Body of pancreas (tissue), 4 donors: ENCODE results near the gene RASGRF2. TPM values are rescaled to one million over a fixed set of nuclear protein-coding genes. Genes with fewer than 3 reads are reported as not detected.

Experiments
- ATAC-seq: fragments of 150-250 bp; one replicate; pipeline ENCODE4 v1.9.1; 2016
- DNase-seq, 4 donors: peaks; one replicate each; pipeline ENCODE4 v3.0.0-alpha.2; 2019
- H3K27ac ChIP-seq, 4 donors: fragments of 200-600 bp; sonication (generic); 1 replicate in 3 of 4; 2 replicates in 1 of 4; pipeline versions ENCODE4 v1.5.1 to v1.6.1; 2016 to 2019; ENCODE audit warnings: mild to moderate bottlenecking in 1 of 4, mixed read lengths in 1 of 4, moderate library complexity in 1 of 4
- H3K27me3 ChIP-seq, 2 donors: fragments of 200-600 bp; sonication (generic); one replicate each; pipeline ENCODE4 v1.6.0; 2016; ENCODE audit warnings: mild to moderate bottlenecking in 1 of 2
- H3K36me3 ChIP-seq, 2 donors: fragments of 200-600 bp; sonication (generic); replicated peaks in 1 of 2; 2 replicates each; pipeline ENCODE4 v1.5.1; 2016; ENCODE audit warnings: low read depth in 2 of 2; ENCODE audit not compliant: insufficient read depth in 1 of 2
- H3K4me1 ChIP-seq: fragments of 200-600 bp; sonication (generic); one replicate; pipeline ENCODE4 v1.6.0; 2016
- H3K4me3 ChIP-seq, 2 donors: fragments of 200-600 bp; sonication (generic); 1 replicate in 1 of 2; 2 replicates in 1 of 2; pipeline ENCODE4 v1.5.1; 2016 to 2019
- H3K9me3 ChIP-seq, 3 donors: fragments of 200-600 bp; sonication (generic); 1 replicate in 2 of 3; 2 replicates in 1 of 3; pipeline ENCODE4 v1.5.1; 2016
- POLR2A ChIP-seq, 3 donors: fragments of 450-650 bp; IDR thresholded peaks; one replicate each; pipeline ENCODE4 v1.6.1; 2016; ENCODE audit warnings: antibody characterized with exemption in 3 of 3, mild to moderate bottlenecking in 2 of 3
- WGBS, 2 donors: methylation state at CpG; one replicate each; pipeline ENCODE4 v1.1.5; 2017; 5-methylcytosine and 5-hydroxymethylcytosine counted together
- intact Hi-C: fragments of 100-400 bp; cut with DNase I; formaldehyde crosslinking; loops from one replicate; pipeline ENCODE4 v1.15.1; 2023
- total RNA-seq, 2 donors: library from RNA; depleted of rRNA; stranded (reverse); fragments of >200 nt; gene quantifications; one replicate each; pipeline ENCODE4 v1.1.0, GENCODE V29; 2016
- TF ChIP-seq, protein P1 (sequence below), 7 experiments: fragments of 450-650 bp in 4 of 7; fragments of 200-600 bp in 3 of 7; sonication (generic) in 3 of 7; IDR thresholded peaks; one replicate each; pipeline ENCODE4 v1.5.1; 2016 to 2019; ENCODE audit warnings: antibody characterized with exemption in 7 of 7

Gene RASGRF2
- total RNA-seq, 2 donors from 2014 or later, result 1.6 to 3.6 TPM

DNA sequence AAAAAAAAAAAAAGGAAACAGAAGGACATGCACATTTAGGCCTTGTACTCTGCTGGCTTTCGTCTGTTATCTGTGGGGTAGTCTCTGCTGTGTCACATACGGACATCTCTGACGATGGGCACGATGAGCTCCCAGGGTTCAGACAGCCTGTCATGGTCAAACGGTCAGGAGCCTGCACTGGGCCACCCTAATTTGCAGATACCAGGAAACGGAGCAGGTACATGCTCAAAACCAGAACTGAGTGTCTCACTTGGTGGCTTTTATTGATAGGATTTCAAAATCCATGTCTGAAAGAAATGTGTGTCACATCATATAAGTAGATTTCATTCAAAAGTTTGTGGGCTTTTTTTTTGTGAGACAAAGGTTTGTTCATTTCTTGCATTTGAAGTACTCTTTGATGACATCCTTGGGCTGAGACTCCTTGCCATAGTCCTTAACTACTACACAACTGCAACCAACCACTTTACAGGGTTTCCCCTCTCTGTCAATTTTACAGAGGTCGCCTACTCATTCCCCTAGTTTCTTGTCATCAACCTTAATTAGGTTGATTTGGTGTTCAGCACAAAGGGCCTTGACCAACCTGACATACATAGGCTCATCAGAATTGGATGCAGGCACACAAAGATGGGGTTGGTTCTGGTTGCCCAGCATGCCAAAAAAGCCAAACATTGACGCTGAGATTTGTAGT lies 281.9 kb downstream of the RASGRF2 start:
- H3K4me3 ChIP-seq, result no peak overlapping the region
- DNase-seq, result no peak
- intact Hi-C loops, result no loop called here
- TF ChIP-seq POLR2A (IDR thresholded peaks at IDR 0.05), result no peak
- TF ChIP-seq, protein P1, sequence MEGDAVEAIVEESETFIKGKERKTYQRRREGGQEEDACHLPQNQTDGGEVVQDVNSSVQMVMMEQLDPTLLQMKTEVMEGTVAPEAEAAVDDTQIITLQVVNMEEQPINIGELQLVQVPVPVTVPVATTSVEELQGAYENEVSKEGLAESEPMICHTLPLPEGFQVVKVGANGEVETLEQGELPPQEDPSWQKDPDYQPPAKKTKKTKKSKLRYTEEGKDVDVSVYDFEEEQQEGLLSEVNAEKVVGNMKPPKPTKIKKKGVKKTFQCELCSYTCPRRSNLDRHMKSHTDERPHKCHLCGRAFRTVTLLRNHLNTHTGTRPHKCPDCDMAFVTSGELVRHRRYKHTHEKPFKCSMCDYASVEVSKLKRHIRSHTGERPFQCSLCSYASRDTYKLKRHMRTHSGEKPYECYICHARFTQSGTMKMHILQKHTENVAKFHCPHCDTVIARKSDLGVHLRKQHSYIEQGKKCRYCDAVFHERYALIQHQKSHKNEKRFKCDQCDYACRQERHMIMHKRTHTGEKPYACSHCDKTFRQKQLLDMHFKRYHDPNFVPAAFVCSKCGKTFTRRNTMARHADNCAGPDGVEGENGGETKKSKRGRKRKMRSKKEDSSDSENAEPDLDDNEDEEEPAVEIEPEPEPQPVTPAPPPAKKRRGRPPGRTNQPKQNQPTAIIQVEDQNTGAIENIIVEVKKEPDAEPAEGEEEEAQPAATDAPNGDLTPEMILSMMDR (IDR thresholded peaks at IDR 0.05), result no peak
- H3K9me3 ChIP-seq, result no peaks in the 10 kb centered on the region
- 80% methylated on average over 8 of the region's 8 CpGs for WGBS, 2 donors
- H3K27ac ChIP-seq, result peak overlapping the region in 1 of 4 donors; percentile 1
- H3K27me3 ChIP-seq, result no peaks in the 10 kb centered on the region
- ATAC-seq, result no peak
- peaks cover 17% of the 10 kb centered on the region for H3K4me1 ChIP-seq
- no peaks in the 10 kb centered on the region for H3K36me3 ChIP-seq

DNA sequence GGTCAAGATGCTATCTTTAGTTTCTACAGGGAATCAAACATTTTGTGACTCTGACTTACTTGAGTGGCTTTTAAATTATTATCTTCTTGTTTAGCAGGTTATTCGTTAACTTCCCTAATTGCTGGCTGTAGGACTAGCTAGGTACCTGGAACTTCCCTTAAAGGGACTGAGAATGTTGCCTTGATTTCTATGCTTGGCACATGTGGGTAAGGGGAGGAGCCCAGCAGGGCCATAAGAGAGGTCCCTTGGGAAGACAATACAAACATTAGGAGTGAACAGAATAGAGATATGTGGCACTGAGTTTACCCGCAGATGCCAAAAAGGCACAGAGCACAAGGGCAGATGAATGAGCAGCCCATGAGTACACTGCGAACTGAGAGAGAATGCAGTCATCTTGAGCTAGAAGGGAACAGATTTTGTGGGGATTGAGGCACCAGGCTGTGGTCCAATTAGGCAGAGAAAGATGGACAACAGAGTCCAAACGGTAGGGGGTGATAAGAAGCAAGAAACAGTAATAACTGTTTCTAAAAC lies 282.8 kb downstream of the RASGRF2 start:
- Histone ChIP-seq H3K27ac (peak overlapping the region in 2 of 4 donors; percentile 1 to 10), H3K4me3 (no peak overlapping the region), H3K9me3 (no peaks in the 10 kb centered on the region), H3K4me1 (peaks cover 21% of the 10 kb centered on the region), H3K36me3 (no peaks in the 10 kb centered on the region), H3K27me3 (no peaks in the 10 kb centered on the region)
- no peak for DNase-seq
- intact Hi-C loops, result no loop called here
- ATAC-seq, result peak; percentile 61
- TF ChIP-seq POLR2A (IDR thresholded peaks at IDR 0.05), result no peak
- TF ChIP-seq, protein P1 (IDR thresholded peaks at IDR 0.05), result no peak
- 56 to 57% methylated on average over 4 of the region's 4 CpGs for WGBS, 2 donors

DNA sequence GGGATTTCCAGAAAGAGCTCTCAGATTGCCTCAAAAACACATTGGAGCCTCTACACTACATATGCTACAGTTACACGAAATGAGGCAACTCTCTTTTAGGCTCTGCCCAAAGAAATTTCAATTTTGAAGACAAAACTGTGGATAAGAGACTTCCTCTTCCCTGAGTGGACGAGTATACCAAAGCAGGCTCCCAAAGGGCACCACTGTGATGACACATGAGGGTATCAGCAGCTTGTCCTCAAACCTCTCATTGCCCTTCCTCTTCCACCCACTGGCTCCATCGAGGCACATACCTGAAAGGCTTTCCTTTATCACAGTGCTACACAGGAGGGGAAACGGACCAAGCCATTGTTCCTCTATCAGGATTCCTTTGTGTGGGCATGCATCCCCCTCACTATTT lies 284.3 kb downstream of the RASGRF2 start:
- 81 to 82% methylated on average over 4 of the region's 4 CpGs for WGBS, 2 donors
- intact Hi-C loops, result no loop called here

DNA sequence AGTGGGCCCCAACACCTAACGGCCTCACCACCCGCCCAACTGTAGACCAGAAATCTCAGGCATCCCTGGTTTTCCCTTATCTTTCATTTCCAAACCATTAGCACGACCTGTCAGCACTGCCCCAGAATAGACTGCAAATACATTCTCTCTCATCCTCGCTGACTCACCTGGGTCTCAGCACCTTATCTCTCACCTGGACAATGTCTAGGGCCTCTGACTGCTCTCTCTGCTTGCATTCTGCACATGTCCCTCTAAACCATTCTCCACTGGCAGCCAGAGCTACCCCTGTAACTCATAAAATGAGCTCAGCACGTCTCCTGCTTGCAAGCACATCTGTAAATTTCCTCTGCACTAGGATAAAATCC lies 285.7 kb downstream of the RASGRF2 start:
- 78 to 91% methylated on average over 5 of the region's 5 CpGs for WGBS, 2 donors
- DNase-seq, result no peak
- no peaks in the 10 kb centered on the region for H3K36me3 ChIP-seq
- no peak for ATAC-seq
- H3K9me3 ChIP-seq, result no peaks in the 10 kb centered on the region
- intact Hi-C loops, result no loop called here
- H3K27ac ChIP-seq, result no peak overlapping the region
- no peaks in the 10 kb centered on the region for H3K27me3 ChIP-seq
- H3K4me1 ChIP-seq, result peaks cover 21% of the 10 kb centered on the region
- H3K4me3 ChIP-seq, result no peak overlapping the region
- no peak for TF ChIP-seq POLR2A (IDR thresholded peaks at IDR 0.05)
- TF ChIP-seq, protein P1 (IDR thresholded peaks at IDR 0.05), result no peak

More for the DNA sequence above, 284.3 kb downstream of the RASGRF2 start:
- ATAC-seq (no peak), DNase-seq (no peak)
- no peaks in the 10 kb centered on the region for H3K36me3 ChIP-seq
- TF ChIP-seq POLR2A (IDR thresholded peaks at IDR 0.05), result no peak
- TF ChIP-seq, protein P1 (IDR thresholded peaks at IDR 0.05), result no peak
- H3K4me1 ChIP-seq, result peaks cover 21% of the 10 kb centered on the region
- no peak overlapping the region for H3K27ac ChIP-seq
- H3K4me3 ChIP-seq, result no peak overlapping the region
- no peaks in the 10 kb centered on the region for H3K9me3 ChIP-seq
- no peaks in the 10 kb centered on the region for H3K27me3 ChIP-seq

DNA sequence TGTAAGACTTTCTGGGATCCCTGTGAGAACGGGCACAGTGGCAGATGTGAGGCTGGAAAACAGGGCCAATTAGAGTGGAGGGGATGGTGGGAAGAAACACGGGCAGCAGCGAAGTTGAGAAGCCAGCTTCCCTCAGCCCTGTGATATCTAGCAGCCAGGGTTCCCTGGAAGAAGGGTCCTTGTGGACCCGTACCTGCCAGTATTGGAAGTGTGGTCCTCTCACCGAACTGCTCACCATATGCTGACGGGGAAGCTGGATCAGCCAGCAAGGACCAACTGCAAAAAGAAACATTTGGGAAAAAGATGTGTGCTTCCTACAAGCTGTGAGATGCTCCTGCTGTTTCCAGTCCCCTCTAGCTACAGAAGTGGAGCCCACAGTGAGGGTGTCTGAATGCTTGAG lies 286.5 kb downstream of the RASGRF2 start:
- DNase-seq (no peak), ATAC-seq (no peak)
- TF ChIP-seq, protein P1 (IDR thresholded peaks at IDR 0.05), result no peak
- TF ChIP-seq POLR2A (IDR thresholded peaks at IDR 0.05), result no peak
- H3K4me3 ChIP-seq, result no peak overlapping the region
- peaks cover 21% of the 10 kb centered on the region for H3K4me1 ChIP-seq
- intact Hi-C loops, result no loop called here
- no peaks in the 10 kb centered on the region for H3K27me3 ChIP-seq
- WGBS, 2 donors, result 94 to 96% methylated on average over 6 of the region's 6 CpGs
- H3K9me3 ChIP-seq, result no peaks in the 10 kb centered on the region
- H3K36me3 ChIP-seq, result no peaks in the 10 kb centered on the region
- peak overlapping the region in 2 of 4 donors; percentile 25 to 34 for H3K27ac ChIP-seq
